Measurements from ENCODE around the gene MYBBP1A.
"Not testable (repeated sequence)": the region's sequence is repeated elsewhere in the genome, so short reads cannot be mapped to it uniquely, and the experiment has no call there.

The MYBBP1A gene

GRCh38 chr17:4588391-4588790 is 33.2 kb upstream of the MYBBP1A start:
- no peak for DNase-seq

- no peak for DNase-seq
Measured at GRCh38 chr17:4587803-4588202, 32.6 kb upstream of the MYBBP1A start.

GRCh38 chr17:4587195-4587594 is 32.0 kb upstream of the MYBBP1A start:
- no peak for DNase-seq

- DNase-seq, result no peak
Measured at GRCh38 chr17:4586043-4586442, 30.9 kb upstream of the MYBBP1A start.

- DNase-seq, result no peak
Measured at GRCh38 chr17:4585638-4585994, 30.4 kb upstream of the MYBBP1A start.

- no peak for DNase-seq
Measured at GRCh38 chr17:4584917-4585637, 29.9 kb upstream of the MYBBP1A start.

GRCh38 chr17:4584101-4584916 is 29.1 kb upstream of the MYBBP1A start, which contains the start of gene SMTNL2:
SMTNL2 (plus strand) TSS chr17:4584529; CDS start chr17:4584606, 77 bp downstream.
- DNase-seq, result no peak

GRCh38 chr17:4583782-4584100 is 28.6 kb upstream of the MYBBP1A start:
- peak; percentile 83 for DNase-seq

- no peak for DNase-seq
Measured at GRCh38 chr17:4583206-4583605, 28.0 kb upstream of the MYBBP1A start.

- DNase-seq, result no peak
Measured at GRCh38 chr17:4582691-4583090, 27.5 kb upstream of the MYBBP1A start.

- no peak for DNase-seq
Measured at GRCh38 chr17:4582101-4582501, 26.9 kb upstream of the MYBBP1A start.

- no peak for DNase-seq
Measured at GRCh38 chr17:4580291-4580690, 25.1 kb upstream of the MYBBP1A start.

GRCh38 chr17:4579678-4580077 is 24.5 kb upstream of the MYBBP1A start:
- DNase-seq, result no peak

- not testable (repeated sequence) for DNase-seq
Measured at GRCh38 chr17:4578349-4578748, 23.2 kb upstream of the MYBBP1A start.

- DNase-seq, result no peak
Measured at GRCh38 chr17:4577386-4577993, 22.3 kb upstream of the MYBBP1A start.

- DNase-seq, result no peak
Measured at GRCh38 chr17:4576729-4577322, 21.6 kb upstream of the MYBBP1A start.

GRCh38 chr17:4576161-4576558 is 21.0 kb upstream of the MYBBP1A start:
- DNase-seq, result no peak

- no peak for DNase-seq
Measured at GRCh38 chr17:4574448-4575045, 19.4 kb upstream of the MYBBP1A start.

- no peak for DNase-seq
Measured at GRCh38 chr17:4573669-4574068, 18.5 kb upstream of the MYBBP1A start.

GRCh38 chr17:4573115-4573514 is 17.9 kb upstream of the MYBBP1A start:
- DNase-seq, result no peak

- no peak for DNase-seq
Measured at GRCh38 chr17:4572131-4572530, 16.9 kb upstream of the MYBBP1A start.

- no peak for DNase-seq
Measured at GRCh38 chr17:4569591-4569990, 14.4 kb upstream of the MYBBP1A start.

- DNase-seq, result peak; percentile 87
Measured at GRCh38 chr17:4566785-4567184, 11.6 kb upstream of the MYBBP1A start.
